Measurements from ENCODE around the gene LCP2.

The LCP2 gene

DNA sequence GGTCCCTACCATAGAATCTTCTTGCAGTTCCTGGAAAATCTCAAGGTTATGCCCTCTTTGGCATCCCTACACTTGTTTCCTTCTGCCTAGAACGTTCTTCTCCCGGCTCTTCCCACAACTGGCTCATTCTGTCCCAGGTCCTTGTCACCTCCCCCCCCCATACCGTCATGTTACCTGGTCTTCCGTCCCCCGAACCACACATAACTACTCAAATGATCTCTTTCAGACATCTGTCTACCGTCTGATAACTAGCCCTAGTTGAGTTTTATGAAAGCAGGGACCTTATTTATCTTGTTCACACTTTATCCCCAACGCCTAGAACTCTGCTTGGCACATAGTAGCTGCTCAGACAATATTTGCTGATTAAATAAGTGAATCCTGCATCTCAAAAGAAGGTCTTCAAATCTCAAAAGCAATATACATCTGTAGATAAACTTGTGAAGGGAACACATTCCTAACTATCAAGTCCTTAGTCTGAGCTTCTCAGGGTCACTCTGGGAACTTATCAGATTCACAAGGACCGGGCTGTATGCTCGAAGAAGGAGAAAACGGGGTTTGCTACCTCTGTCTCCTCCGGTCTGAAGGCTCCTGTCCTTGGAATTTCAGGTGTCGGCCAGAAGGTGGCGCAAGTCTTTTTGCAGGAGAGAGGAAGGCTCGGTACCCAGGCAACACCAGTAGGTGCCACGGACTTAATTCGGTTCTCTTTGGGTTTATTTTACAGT, 30.0 kb downstream of the LCP2 start:
- TF ChIP-seq REST (IDR thresholded peaks at IDR 0.05; ENCODE audit: insufficient replicate concordance, low read depth), result no peak
- TF ChIP-seq, protein P1, sequence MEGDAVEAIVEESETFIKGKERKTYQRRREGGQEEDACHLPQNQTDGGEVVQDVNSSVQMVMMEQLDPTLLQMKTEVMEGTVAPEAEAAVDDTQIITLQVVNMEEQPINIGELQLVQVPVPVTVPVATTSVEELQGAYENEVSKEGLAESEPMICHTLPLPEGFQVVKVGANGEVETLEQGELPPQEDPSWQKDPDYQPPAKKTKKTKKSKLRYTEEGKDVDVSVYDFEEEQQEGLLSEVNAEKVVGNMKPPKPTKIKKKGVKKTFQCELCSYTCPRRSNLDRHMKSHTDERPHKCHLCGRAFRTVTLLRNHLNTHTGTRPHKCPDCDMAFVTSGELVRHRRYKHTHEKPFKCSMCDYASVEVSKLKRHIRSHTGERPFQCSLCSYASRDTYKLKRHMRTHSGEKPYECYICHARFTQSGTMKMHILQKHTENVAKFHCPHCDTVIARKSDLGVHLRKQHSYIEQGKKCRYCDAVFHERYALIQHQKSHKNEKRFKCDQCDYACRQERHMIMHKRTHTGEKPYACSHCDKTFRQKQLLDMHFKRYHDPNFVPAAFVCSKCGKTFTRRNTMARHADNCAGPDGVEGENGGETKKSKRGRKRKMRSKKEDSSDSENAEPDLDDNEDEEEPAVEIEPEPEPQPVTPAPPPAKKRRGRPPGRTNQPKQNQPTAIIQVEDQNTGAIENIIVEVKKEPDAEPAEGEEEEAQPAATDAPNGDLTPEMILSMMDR (IDR thresholded peaks at IDR 0.05; ENCODE audit: insufficient read depth, low read length), result peak; percentile 64
- no peak; the same call in 1 of the 2 replicates for TF ChIP-seq POLR2AphosphoS5 (IDR thresholded peaks at IDR 0.05; ENCODE audit: low read depth)
- H3K27me3 ChIP-seq (ENCODE audit: insufficient read depth, poor library complexity, severe bottlenecking), result no peaks in the 10 kb centered on the region
- peak overlapping the region; percentile 18; the same call in 1 of the 2 replicates for H3K27ac ChIP-seq (replicated peaks)
- H3K4me3 ChIP-seq (replicated peaks; ENCODE audit: insufficient read depth, low read length), result no peak overlapping the region
- DNase-seq (ENCODE audit: low read depth in 1 of 2, low spot score in 1 of 2), result peak; percentile 61 to 80

DNA sequence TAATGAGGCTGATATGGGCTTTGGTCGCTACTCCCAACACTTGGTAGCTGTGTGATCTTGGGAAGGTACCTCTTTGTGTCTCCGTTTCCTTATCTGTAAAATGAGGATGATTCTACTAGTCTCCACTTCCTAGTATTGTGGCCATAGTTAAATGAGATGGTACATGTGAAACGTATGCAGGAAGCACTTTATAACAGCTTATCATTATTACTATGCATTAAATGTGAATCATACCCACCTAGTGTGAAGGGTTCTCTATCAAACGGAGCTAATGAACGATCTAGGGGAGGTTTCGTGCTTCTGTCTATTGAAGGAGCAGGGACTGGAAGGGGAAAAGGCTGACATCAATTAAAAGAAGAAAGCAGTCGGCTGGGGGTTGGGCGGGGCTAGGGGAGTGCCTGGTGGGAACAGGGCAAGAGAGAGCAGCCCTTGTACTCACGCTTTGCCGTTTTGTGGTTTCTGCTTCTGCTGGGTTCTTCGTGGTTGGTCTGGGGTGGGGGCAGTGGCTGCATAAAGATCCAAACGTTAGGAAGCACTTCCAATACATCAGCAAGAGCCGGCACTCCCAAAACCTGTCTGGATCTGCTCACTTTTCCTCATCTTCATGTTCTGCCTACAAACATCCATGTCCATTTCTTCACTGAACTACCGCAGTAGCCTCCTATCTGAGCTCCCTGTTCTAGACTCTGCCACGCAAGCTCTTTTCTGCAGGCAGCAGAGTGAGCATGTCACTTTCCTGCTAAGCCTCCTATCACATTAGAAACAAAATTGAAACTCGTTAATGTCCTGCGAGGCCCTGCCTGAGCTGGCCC, 30.8 kb downstream of the LCP2 start:
- Histone ChIP-seq H3K4me3 (replicated peaks; ENCODE audit: insufficient read depth, low read length) (no peak overlapping the region), H3K27ac (replicated peaks) (no peak overlapping the region), H3K27me3 (ENCODE audit: insufficient read depth, poor library complexity, severe bottlenecking) (no peaks in the 10 kb centered on the region)
- no peak for TF ChIP-seq SPI1 (IDR thresholded peaks at IDR 0.05; ENCODE audit: borderline replicate concordance, low read depth)
- no peak for TF ChIP-seq GABPA (IDR thresholded peaks at IDR 0.05; ENCODE audit: low read depth)
- DNase-seq (ENCODE audit: low read depth in 1 of 2, low spot score in 1 of 2), result no peak

- DNase-seq (ENCODE audit: low read depth in 1 of 2, low spot score in 1 of 2), result no peak
- TF ChIP-seq POLR2AphosphoS5 (IDR thresholded peaks at IDR 0.05; ENCODE audit: low read depth), result no peak
- TF ChIP-seq GABPA (IDR thresholded peaks at IDR 0.05; ENCODE audit: low read depth), result no peak
- Histone ChIP-seq H3K4me3 (replicated peaks; ENCODE audit: insufficient read depth, low read length) (no peak overlapping the region), H3K27me3 (ENCODE audit: insufficient read depth, poor library complexity, severe bottlenecking) (no peaks in the 10 kb centered on the region), H3K27ac (replicated peaks) (no peak overlapping the region)
These were observed 32.1 kb downstream of the LCP2 start for GRCh38 chr5:170265522-170265921.

DNA sequence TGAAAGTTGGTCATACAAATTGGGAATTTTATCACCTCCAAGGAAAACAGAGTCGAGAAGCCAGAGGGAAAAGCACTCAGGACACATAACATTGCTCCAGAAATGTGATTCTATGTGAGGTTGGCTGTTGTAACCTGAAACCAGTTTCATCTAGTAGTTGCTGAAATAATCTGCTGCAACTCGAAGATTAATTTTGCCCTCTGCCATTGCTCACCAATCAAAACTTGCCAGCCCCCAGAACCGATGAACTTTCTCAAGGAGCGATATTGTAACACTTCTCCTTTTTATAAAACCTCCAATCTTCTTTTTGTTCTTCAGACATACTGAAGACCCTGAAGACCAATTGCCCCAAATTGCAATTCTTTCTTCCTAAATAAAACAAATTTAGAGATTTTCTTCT, 33.7 kb downstream of the LCP2 start:
- Histone ChIP-seq H3K27me3 (ENCODE audit: insufficient read depth, poor library complexity, severe bottlenecking) (no peaks in the 10 kb centered on the region), H3K27ac (replicated peaks) (no peak overlapping the region), H3K4me3 (replicated peaks; ENCODE audit: insufficient read depth, low read length) (no peak overlapping the region)
- DNase-seq (ENCODE audit: low read depth in 1 of 2, low spot score in 1 of 2), result no peak
- TF ChIP-seq GABPA (IDR thresholded peaks at IDR 0.05; ENCODE audit: low read depth) (no peak), SPI1 (IDR thresholded peaks at IDR 0.05; ENCODE audit: borderline replicate concordance, low read depth) (peak; percentile 8; the same call in 1 of the 2 replicates), POLR2AphosphoS5 (IDR thresholded peaks at IDR 0.05; ENCODE audit: low read depth) (no peak)

GRCh38 chr5:170262061-170263045, 35.2 kb downstream of the LCP2 start:
- no peak overlapping the region for H3K27ac ChIP-seq (replicated peaks)
- TF ChIP-seq, protein P1 (IDR thresholded peaks at IDR 0.05; ENCODE audit: insufficient read depth, low read length), result no peak
- no peak for TF ChIP-seq REST (IDR thresholded peaks at IDR 0.05; ENCODE audit: insufficient replicate concordance, low read depth)
- no peak for TF ChIP-seq GABPA (IDR thresholded peaks at IDR 0.05; ENCODE audit: low read depth)
- TF ChIP-seq SPI1 (IDR thresholded peaks at IDR 0.05; ENCODE audit: borderline replicate concordance, low read depth), result no peak
- no peak for TF ChIP-seq POLR2AphosphoS5 (IDR thresholded peaks at IDR 0.05; ENCODE audit: low read depth)
- H3K4me3 ChIP-seq (replicated peaks; ENCODE audit: insufficient read depth, low read length), result no peak overlapping the region
- no peak for DNase-seq (ENCODE audit: low read depth in 1 of 2, low spot score in 1 of 2)
- no peaks in the 10 kb centered on the region for H3K27me3 ChIP-seq (ENCODE audit: insufficient read depth, poor library complexity, severe bottlenecking)
